PC-3 (cell line): ENCODE data around the gene RXFP2. TPM values are rescaled to one million over a fixed set of nuclear protein-coding genes. Genes with fewer than 3 reads are reported as not detected.

Experiments
- ATAC-seq: fragments of 200-7000 bp; cut with Tn5 transposase; 2 replicates; pipeline ENCODE4 v1.9.1; 2020; ENCODE audit warnings: mild to moderate bottlenecking, moderate library complexity
- BruUV-seq: library from RNA; stranded (reverse); fragments of 400-500 nt; replicated peaks from 2 replicates; lab custom pipeline; 2021; lab: Mats Ljungman, UMichigan
- CTCF ChIA-PET: fragments of 300-600 bp; sonication (Branson Sonifier 250); formaldehyde crosslinking; loops from one replicate; lab custom pipeline; 2022; ENCODE audit warnings: antibody characterized with exemption; lab: Charles Lee
- POLR2A ChIA-PET: fragments of 300-600 bp; sonication (Branson Sonifier 250); formaldehyde crosslinking; loops from one replicate; lab custom pipeline; 2022; ENCODE audit warnings: antibody characterized with exemption; ENCODE audit not compliant: unreplicated experiment; lab: Charles Lee
- DNase-seq: peaks from one replicate; pipeline ENCODE4 v3.0.0-alpha.2; 2015
- H2AFZ ChIP-seq: fragments of 300-600 bp; sonication (generic); 2 replicates; pipeline ENCODE4 v1.6.0; 2016; ENCODE audit warnings: antibody characterized with exemption, low read length
- H3F3A ChIP-seq: fragments of 300-600 bp; sonication (generic); one replicate; pipeline ENCODE4 v1.6.0; 2017; ENCODE audit warnings: antibody characterized with exemption, low read length, control low read depth, mild to moderate bottlenecking; ENCODE audit not compliant: unreplicated experiment
- H3K27ac ChIP-seq: fragments of 300-600 bp; sonication (generic); 2 replicates; pipeline ENCODE4 v1.5.1; 2016; ENCODE audit warnings: mild to moderate bottlenecking, low read length
- H3K27me3 ChIP-seq: fragments of 300-600 bp; sonication (generic); 2 replicates; pipeline ENCODE4 v1.6.1; 2016; ENCODE audit warnings: low read length, mixed read lengths
- H3K36me3 ChIP-seq: fragments of 300-600 bp; sonication (generic); 2 replicates; pipeline ENCODE4 v1.6.1; 2016; ENCODE audit warnings: low read depth, mixed run types, low read length, mixed read lengths
- H3K4me1 ChIP-seq: fragments of 300-600 bp; sonication (generic); 2 replicates; pipeline ENCODE4 v1.5.1; 2016; ENCODE audit warnings: low read length; ENCODE audit not compliant: insufficient read depth
- H3K4me2 ChIP-seq: fragments of 300-600 bp; sonication (generic); 2 replicates; pipeline ENCODE4 v1.6.0; 2016; ENCODE audit warnings: low read length
- H3K4me3 ChIP-seq: fragments of 300-600 bp; sonication (generic); 2 replicates; pipeline ENCODE4 v1.5.1; 2016; ENCODE audit warnings: mild to moderate bottlenecking, low read length, mixed read lengths
- H3K79me2 ChIP-seq: fragments of 300-600 bp; sonication (generic); 2 replicates; pipeline ENCODE4 v1.6.1; 2017; ENCODE audit warnings: low read length, mixed read lengths
- H3K9ac ChIP-seq: fragments of 300-600 bp; sonication (generic); 2 replicates; pipeline ENCODE4 v1.6.0; 2016; ENCODE audit warnings: mild to moderate bottlenecking, low read length
- H3K9me2 ChIP-seq: fragments of 300-600 bp; sonication (generic); replicated peaks from 2 replicates; pipeline ENCODE4 v1.6.1; 2016; ENCODE audit warnings: mixed run types, low read length, mixed read lengths
- H3K9me3 ChIP-seq: fragments of 300-600 bp; sonication (generic); 2 replicates; pipeline ENCODE4 v1.6.1; 2016; ENCODE audit warnings: low read length, mixed read lengths
- H4K20me1 ChIP-seq: fragments of 300-600 bp; sonication (generic); 2 replicates; pipeline ENCODE4 v1.6.1; 2016; ENCODE audit warnings: low read length, mixed read lengths
- CTCF ChIP-seq: fragments of 300-600 bp; sonication (generic); conservative IDR thresholded peaks from 2 replicates; pipeline ENCODE4 v1.5.1; 2017; ENCODE audit warnings: antibody characterized with exemption, low read depth, mild to moderate bottlenecking, low read length
- EZH2 ChIP-seq: fragments of 300-600 bp; sonication (generic); IDR thresholded peaks from one replicate; pipeline ENCODE4 v1.6.1; 2017; ENCODE audit warnings: antibody characterized with exemption, mild to moderate bottlenecking, low read length; ENCODE audit not compliant: unreplicated experiment
- EZH2phosphoT487 ChIP-seq: fragments of 300-600 bp; sonication (generic); IDR thresholded peaks from 2 replicates; pipeline ENCODE4 v1.6.1; 2018; ENCODE audit warnings: mild to moderate bottlenecking, antibody characterized with exemption, low read length, borderline replicate concordance
- intact Hi-C: fragments of 100-400 bp; cut with micrococcal nuclease; formaldehyde crosslinking; loops from 2 replicates; pipeline ENCODE4 v1.9.0; 2023
- total RNA-seq: library from RNA; depleted of rRNA; stranded (reverse); fragments of >200 nt; gene quantifications from 2 replicates; pipeline ENCODE4 v1.2.3, GENCODE V29; 2014

RXFP2 gene
- total RNA-seq, 1 experiment from 2014 or later = not detected

GRCh38 chr13:31786011-31786410 lies 46.7 kb downstream of the RXFP2 start:
- intact Hi-C loops = no loop called here
- no peak for TF ChIP-seq CTCF
- TF ChIP-seq EZH2 = no peak
- no peak for TF ChIP-seq EZH2phosphoT487
- Histone ChIP-seq H3F3A (no peaks in the 10 kb centered on the region), H3K27ac (no peak overlapping the region), H3K79me2 (no peaks in the 10 kb centered on the region), H3K9me3 (no peaks in the 10 kb centered on the region), H4K20me1 (no peaks in the 10 kb centered on the region), H3K27me3 (peaks cover 65% of the 10 kb centered on the region), H3K4me2 (no peak overlapping the region), H3K9ac (no peak overlapping the region), H3K4me1 (no peaks in the 10 kb centered on the region), H3K9me2 (no peaks in the 10 kb centered on the region), H2AFZ (no peak overlapping the region), H3K36me3 (no peaks in the 10 kb centered on the region), H3K4me3 (no peak overlapping the region)
- POLR2A ChIA-PET = no interaction called here
- ATAC-seq (no peak), DNase-seq (no peak)
- BruUV-seq = no TSS peak
- CTCF ChIA-PET = no interaction called here

- peaks cover 14% of the 10 kb centered on the region for H3K4me1 ChIP-seq
- no peak overlapping the region for H3K27ac ChIP-seq
- ChIA-PET CTCF (no interaction called here), POLR2A (no interaction called here)
- no peaks in the 10 kb centered on the region for H3F3A ChIP-seq
- no peak overlapping the region for H3K4me2 ChIP-seq
- no TSS peak for BruUV-seq
- H3K4me3 ChIP-seq = no peak overlapping the region
- TF ChIP-seq CTCF = no peak
- no peak for TF ChIP-seq EZH2phosphoT487
- TF ChIP-seq EZH2 = no peak
- no peaks in the 10 kb centered on the region for H3K79me2 ChIP-seq
- H3K9me3 ChIP-seq = no peaks in the 10 kb centered on the region
- intact Hi-C loops = no loop called here
- DNase-seq = no peak
- H4K20me1 ChIP-seq = no peaks in the 10 kb centered on the region
- no peak overlapping the region for H3K9ac ChIP-seq
- H3K36me3 ChIP-seq = no peaks in the 10 kb centered on the region
- no peak for ATAC-seq
- no peak overlapping the region for H2AFZ ChIP-seq
- no peaks in the 10 kb centered on the region for H3K9me2 ChIP-seq
- H3K27me3 ChIP-seq = peaks cover 45% of the 10 kb centered on the region
These were observed 51.7 kb downstream of the RXFP2 start for GRCh38 chr13:31790992-31791391.

GRCh38 chr13:31793246-31793645 lies 53.9 kb downstream of the RXFP2 start:
- H3K4me3 ChIP-seq = no peak overlapping the region
- H3K4me2 ChIP-seq = peak overlapping the region; percentile 9; the same call in 1 of the 2 replicates
- ChIA-PET CTCF (no interaction called here), POLR2A (no interaction called here)
- H3K4me1 ChIP-seq = peaks cover 14% of the 10 kb centered on the region
- DNase-seq (peak; percentile 74), ATAC-seq (peak; percentile 81)
- H3K27ac ChIP-seq = no peak overlapping the region
- H3K79me2 ChIP-seq = no peaks in the 10 kb centered on the region
- H4K20me1 ChIP-seq = no peaks in the 10 kb centered on the region
- H3K9ac ChIP-seq = no peak overlapping the region
- TF ChIP-seq EZH2 (no peak), CTCF (no peak), EZH2phosphoT487 (no peak)
- intact Hi-C loops = loop anchor here (2.0 kb wide), 1 partner anchor 558 kb away; no protein-coding TSS in a partner anchor
- peaks cover 32% of the 10 kb centered on the region for H3K27me3 ChIP-seq
- no TSS peak for BruUV-seq
- no peaks in the 10 kb centered on the region for H3K36me3 ChIP-seq
- no peaks in the 10 kb centered on the region for H3K9me2 ChIP-seq
- no peaks in the 10 kb centered on the region for H3K9me3 ChIP-seq
- no peaks in the 10 kb centered on the region for H3F3A ChIP-seq
- H2AFZ ChIP-seq = no peak overlapping the region
